ENCODE measurements around the gene CCBE1.

Gene CCBE1

GRCh38 chr18:59610546-59611140 lies 86.6 kb downstream of the CCBE1 start:
- DNase-seq, result no peak

DNA sequence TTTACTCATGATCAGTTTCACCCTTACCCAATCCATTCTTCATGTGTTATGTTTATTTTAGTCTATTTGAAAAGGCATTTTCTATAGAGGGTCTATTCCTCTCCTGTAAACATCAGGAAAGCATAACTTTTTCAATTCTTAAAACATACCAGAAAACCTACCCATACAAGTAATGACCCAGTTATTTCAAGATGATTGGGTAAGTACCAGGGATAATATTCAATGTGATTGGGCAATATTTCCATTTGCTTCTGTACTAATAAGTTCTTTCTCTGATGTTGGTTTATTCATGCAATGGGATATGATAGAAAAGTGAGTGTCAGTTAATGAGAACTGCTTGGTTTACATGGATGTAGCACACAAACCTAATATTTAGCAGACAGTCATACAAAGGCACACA lies 87.6 kb downstream of the CCBE1 start:
- no peak for DNase-seq

DNA sequence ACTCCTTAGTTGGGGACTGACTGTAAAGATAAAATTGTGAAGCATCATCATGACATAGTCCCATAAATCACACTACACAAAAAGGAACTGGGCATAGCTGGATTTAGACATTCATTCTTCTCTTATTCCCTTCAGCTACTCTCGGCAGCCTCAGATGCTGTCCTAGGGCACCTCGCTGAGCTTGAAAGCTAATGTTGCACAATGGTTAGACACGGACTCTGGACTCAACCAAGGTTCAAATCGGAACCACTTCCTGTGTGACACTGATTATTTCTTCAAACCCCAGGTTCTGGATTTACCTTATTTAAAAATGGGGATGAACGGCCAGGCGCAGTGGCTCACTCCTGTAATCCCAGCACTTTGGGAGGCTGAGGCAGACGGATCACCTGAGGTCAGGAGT lies 89.8 kb downstream of the CCBE1 start:
- no peak for DNase-seq

DNA sequence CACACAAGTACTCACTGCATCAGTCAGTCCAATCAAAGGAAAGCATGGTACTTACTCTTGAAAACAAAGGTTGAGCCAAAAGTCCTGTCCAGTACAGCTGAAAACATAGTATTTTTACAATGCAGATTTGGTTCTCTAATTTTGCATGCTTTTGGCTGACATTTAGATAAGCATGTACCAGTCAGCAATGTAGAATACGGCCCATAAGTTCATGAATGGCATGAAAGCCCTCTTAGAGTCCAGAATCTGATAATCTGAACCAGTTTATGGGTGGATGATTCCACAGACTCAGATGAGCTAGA lies 90.2 kb downstream of the CCBE1 start:
- no peak for DNase-seq

GRCh38 chr18:59606193-59607077 lies 90.8 kb downstream of the CCBE1 start:
- DNase-seq, result no peak

DNA sequence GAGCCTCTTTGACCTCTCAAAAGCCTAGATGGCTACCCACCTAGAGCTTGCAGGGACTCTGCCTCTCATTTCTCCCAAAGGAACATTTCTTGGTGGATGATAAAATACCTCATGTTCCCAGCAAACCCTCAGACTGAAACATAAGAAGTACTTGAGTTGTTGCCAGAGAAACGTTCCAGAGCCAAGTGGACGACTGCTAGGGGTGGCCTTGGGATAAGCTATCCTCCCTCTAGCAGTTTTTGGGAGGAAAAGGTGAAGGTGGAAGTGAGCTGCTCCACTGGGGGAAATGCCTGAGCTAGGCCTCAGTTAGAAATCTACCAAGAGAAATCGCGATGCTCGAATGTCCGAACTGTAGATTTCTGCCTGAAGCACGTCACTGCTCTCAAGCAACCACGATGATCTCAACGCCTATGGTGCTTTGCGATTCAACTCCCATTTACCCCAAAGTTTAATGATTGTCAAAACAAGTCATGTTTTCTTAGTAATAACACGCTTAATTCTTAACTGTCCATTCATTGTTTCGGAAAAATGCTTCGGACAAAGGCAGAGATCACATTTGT lies 91.5 kb downstream of the CCBE1 start:
- no peak for DNase-seq

DNA sequence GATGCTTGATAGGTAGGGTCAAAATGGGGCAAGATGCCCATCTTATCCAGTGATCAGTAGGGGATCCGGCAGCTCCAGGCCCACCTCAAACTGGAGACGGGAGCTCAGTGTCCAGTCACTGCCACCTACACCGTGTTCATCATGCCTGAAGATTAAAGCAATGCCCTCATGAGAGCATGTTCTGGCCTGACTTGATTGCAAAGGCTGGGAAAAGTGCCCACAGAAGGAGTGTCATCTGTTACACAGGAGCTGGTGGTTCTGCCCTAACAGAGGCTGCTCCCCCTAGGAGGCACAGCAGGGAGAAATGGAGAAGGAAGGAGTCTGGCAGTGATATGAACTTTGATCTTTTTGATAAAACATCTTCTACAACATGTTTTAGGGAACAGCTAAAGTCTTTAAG lies 92.3 kb downstream of the CCBE1 start:
- no peak for DNase-seq

DNA sequence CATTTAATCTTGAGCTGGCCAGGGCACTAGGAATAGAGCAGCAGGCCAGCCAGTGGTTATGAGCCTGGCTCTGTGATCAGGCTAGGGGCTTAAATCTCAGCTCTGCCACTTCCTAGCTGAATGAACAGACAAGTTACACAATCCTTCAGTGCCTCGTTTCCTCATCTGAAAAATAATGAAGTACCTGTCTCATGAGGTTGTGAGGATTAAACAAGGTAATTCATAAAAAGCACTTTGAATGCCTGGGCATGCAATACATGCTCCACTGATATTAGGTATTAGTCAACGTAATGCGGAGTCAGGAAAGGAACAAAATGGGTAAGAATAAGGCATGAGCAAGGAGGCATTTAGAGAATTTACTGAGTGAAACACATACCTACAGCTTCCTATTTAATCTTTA lies 100.2 kb downstream of the CCBE1 start:
- DNase-seq, result no peak

GRCh38 chr18:59593291-59593717 lies 103.9 kb downstream of the CCBE1 start:
- no peak for DNase-seq

DNA sequence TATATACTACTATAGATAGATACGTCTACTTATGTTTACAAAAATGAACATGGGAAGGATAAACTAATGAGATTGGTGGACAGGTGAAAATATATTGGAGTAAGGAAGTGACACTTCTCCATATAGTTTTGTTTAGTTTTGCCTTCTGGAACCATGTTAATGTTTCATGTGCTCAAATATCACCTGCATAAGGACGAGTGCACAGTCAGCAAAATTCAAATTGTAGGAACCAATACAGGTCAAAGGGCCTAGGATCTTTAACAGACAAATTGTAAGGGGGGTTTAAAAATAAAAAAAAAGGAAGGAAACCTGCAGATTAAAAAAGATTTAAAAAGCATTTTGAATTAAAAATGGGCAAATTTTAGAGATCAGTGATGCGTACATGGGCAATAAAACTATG lies 104.6 kb downstream of the CCBE1 start:
- no peak for DNase-seq

- DNase-seq, result no peak
Measured at GRCh38 chr18:59582395-59582794, 114.8 kb downstream of the CCBE1 start.

DNA sequence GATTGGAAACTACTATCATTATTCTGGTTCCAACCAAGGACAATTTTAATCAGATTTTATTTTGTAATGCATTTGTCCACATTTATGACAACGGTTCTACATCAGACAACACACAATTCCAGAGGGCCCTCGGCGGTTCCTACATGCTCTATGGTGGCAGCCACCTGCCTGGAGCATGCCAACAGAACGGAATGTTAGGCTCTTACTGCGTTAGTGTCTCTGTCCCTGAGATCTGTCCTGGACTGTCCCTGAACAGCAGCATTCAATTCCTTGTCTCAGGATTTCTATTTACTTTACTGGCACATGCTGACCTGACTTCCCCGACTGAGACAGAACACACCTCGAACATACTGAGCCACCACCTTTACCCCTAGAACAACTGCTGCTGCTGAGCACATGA lies 117.7 kb downstream of the CCBE1 start:
- DNase-seq, result no peak

DNA sequence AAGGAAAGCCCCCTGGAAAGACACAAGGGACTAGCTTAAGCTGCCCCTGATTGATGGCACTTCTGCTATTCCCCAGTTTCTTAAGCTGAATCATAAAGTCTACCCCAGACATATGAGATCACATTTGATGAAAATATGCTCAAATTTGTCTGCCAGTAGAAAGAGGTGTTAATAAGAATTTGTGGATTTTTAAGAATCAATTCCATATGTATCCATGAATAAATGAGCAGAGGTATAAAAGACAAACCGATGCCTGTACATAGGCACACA lies 119.9 kb downstream of the CCBE1 start:
- DNase-seq, result no peak

DNA sequence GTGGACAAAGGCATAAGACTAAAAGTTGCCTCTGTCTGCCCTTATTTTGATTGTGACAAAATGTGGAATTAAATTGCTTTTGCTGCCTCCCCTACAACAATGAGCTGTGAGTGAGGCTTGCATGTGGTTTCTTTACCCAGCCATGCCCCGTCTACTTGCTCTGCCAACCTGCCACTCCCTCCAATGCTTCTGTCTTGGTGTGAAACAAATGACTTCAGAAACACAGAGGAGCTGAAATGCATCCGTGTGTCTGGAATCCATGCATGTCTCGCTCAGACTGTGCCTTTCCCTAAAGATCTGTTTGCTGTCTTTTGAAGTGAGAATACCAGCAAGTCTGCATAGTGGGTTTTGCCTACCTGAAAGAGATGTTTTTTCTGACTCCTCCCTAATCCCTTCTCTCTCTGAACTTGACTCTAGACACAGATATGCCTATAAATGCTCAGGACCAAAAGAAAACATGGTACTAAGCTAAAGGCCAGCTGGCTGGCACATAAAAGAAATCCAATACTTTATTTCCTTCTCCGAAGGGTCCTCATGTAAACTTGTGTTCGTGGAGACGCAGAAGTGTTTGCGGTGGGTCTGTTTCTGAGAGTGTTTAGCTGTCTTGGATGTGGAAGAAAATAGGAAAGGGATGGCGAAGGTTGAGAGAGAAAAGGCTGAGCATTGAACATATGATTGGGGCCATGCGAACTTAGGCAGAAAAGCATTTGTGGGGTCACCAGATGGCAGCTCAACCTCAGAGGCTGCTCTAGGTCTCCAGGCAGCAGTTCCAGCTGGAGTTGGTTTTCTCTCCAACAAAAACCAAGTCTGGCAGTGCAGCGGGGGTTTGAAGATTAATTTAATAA lies 120.5 kb downstream of the CCBE1 start:
- no peak for DNase-seq

DNA sequence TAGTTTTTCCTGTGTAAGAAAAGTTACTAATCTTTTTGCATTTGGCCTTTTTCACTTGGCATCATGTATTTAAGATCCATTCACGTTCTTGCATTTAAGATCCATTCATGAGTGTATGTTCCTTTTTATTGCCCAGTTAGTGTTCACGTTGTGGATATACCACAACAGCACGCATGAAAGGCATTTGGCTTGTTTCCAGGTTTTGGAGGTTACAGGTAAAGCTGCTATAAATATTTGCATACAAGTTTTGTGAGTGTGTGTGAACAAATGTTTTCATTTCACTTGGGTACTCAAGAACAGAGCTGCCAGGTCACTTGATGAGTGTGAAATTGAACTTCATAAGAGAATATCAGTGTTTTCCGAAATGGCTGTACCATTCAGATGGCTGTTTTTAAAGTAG lies 121.2 kb downstream of the CCBE1 start:
- no peak for DNase-seq

GRCh38 chr18:59573962-59574361 lies 123.3 kb downstream of the CCBE1 start:
- no peak for DNase-seq

GRCh38 chr18:59571902-59572301 lies 125.3 kb downstream of the CCBE1 start:
- no peak for DNase-seq

- DNase-seq, result no peak
Measured at GRCh38 chr18:59570796-59571195, 126.4 kb downstream of the CCBE1 start.

GRCh38 chr18:59570101-59570775 lies 127.0 kb downstream of the CCBE1 start:
- no peak for DNase-seq

GRCh38 chr18:59569390-59569791 lies 127.8 kb downstream of the CCBE1 start:
- no peak for DNase-seq

DNA sequence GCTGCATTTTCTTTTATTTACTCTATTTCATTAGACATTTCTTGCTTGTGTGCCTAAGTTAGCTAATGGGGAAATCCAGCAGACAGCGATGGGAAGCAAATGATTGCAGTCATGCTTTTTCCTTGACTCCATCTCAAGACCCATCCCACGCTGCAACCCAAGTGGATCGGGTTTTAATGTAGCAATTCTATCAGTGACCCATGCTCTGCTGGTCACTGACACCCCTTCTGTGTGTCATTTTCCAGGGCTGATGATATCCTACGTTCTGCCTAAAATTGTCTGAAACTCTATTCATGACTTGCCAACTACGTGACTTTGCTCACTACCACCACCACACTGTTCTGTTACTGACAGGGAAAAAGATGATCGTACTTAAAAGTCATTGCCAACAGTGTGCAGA lies 129.8 kb downstream of the CCBE1 start:
- no peak for DNase-seq

GRCh38 chr18:59566533-59566971 lies 130.7 kb downstream of the CCBE1 start:
- no peak for DNase-seq

- DNase-seq, result no peak
Measured at GRCh38 chr18:59565957-59566356, 131.3 kb downstream of the CCBE1 start.

Data from 8988T (cell line).